ENCODE results near the gene HOXC9.
A peak's percentile ranks its signal among the peaks of the same experiment; 100 is the strongest.

Gene HOXC9

GRCh38 chr12:54002915-54003389 is 3.0 kb downstream of the HOXC9 start:
- no peak for DNase-seq

- DNase-seq: no peak
These were observed 3.7 kb downstream of the HOXC9 start for GRCh38 chr12:54003625-54004024.

- DNase-seq: no peak
These were observed 4.3 kb downstream of the HOXC9 start for GRCh38 chr12:54004063-54004840.

- peak; percentile 76 for DNase-seq
These were observed 5.0 kb downstream of the HOXC9 start for GRCh38 chr12:54004841-54005530.

GRCh38 chr12:54005531-54005852 is 5.5 kb downstream of the HOXC9 start:
- DNase-seq: no peak

GRCh38 chr12:54005853-54006558 is 6.0 kb downstream of the HOXC9 start:
- peak; percentile 93 for DNase-seq

GRCh38 chr12:54006559-54007220 is 6.7 kb downstream of the HOXC9 start:
- DNase-seq: no peak

- no peak for DNase-seq
These were observed 7.7 kb downstream of the HOXC9 start for GRCh38 chr12:54007538-54008259.

- no peak for DNase-seq
These were observed 8.2 kb downstream of the HOXC9 start for GRCh38 chr12:54008260-54008552.

GRCh38 chr12:54009171-54010052 is 9.5 kb downstream of the HOXC9 start:
- no peak for DNase-seq

- DNase-seq: no peak
These were observed 10.4 kb downstream of the HOXC9 start for GRCh38 chr12:54010053-54010971.

- DNase-seq: no peak
These were observed 11.2 kb downstream of the HOXC9 start for GRCh38 chr12:54010972-54011664.

- no peak for DNase-seq
These were observed 11.9 kb downstream of the HOXC9 start for GRCh38 chr12:54011665-54012532.

- DNase-seq: no peak
These were observed 12.9 kb downstream of the HOXC9 start for GRCh38 chr12:54012631-54013409.

- no peak for DNase-seq
These were observed 14.5 kb downstream of the HOXC9 start for GRCh38 chr12:54014377-54015017.

- DNase-seq: no peak
These were observed 15.3 kb downstream of the HOXC9 start for GRCh38 chr12:54015018-54015931.

All from femur (tissue), 1 donor.